Fibroblast of the aortic adventitia (primary cell): ENCODE results near the gene DCHS2. TPM values are rescaled to one million over a fixed set of nuclear protein-coding genes. Genes with fewer than 3 reads are reported as not detected.
"Not testable (repeated sequence)": the region's sequence is repeated elsewhere in the genome, so short reads cannot be mapped to it uniquely, and the experiment has no call there.

Experiments
- DNase-seq: peaks from one replicate; pipeline ENCODE4 v3.0.0-alpha.2; 2010; ENCODE audit warnings: low read depth
- H3K4me3 ChIP-seq: 2 replicates; pipeline ENCODE4 v1.5.1; 2011; ENCODE audit warnings: low read depth, mild to moderate bottlenecking, control low read depth, low read length, moderate library complexity
- total RNA-seq: library from RNA; depleted of rRNA; stranded (reverse); fragments of >200 nt; gene quantifications from 2 replicates; pipeline ENCODE4 v1.2.3, GENCODE V29; 2012; ENCODE audit warnings: low replicate concordance
- TF ChIP-seq, protein P1 (sequence below): IDR thresholded peaks from 2 replicates; pipeline ENCODE4 v1.5.1; 2011; ENCODE audit warnings: mild to moderate bottlenecking, low read length, control low read depth, inconsistent platforms; ENCODE audit not compliant: insufficient read depth

Gene DCHS2
- total RNA-seq, 1 donor, result under 0.01 TPM

DNA sequence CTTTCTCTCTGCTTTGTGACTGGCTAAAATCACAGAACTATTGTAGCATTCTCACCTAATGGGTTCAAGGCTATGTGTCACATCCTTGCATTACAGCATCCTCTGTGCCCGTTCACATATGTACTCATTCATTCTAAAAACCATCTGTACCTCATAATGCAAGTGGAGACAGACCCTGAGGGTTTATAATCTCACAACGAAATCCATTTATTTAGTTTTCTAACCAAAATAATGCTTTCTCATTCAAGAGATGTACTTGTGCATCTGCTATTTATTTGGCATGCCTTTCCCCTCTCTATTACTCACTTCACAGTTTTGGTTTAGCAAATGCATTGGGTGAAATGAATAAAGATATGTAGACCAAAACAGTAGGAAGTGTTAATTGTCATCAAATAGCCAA lies 261.5 kb downstream of the DCHS2 start:
- TF ChIP-seq, protein P1, sequence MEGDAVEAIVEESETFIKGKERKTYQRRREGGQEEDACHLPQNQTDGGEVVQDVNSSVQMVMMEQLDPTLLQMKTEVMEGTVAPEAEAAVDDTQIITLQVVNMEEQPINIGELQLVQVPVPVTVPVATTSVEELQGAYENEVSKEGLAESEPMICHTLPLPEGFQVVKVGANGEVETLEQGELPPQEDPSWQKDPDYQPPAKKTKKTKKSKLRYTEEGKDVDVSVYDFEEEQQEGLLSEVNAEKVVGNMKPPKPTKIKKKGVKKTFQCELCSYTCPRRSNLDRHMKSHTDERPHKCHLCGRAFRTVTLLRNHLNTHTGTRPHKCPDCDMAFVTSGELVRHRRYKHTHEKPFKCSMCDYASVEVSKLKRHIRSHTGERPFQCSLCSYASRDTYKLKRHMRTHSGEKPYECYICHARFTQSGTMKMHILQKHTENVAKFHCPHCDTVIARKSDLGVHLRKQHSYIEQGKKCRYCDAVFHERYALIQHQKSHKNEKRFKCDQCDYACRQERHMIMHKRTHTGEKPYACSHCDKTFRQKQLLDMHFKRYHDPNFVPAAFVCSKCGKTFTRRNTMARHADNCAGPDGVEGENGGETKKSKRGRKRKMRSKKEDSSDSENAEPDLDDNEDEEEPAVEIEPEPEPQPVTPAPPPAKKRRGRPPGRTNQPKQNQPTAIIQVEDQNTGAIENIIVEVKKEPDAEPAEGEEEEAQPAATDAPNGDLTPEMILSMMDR, result no peak
- no peak overlapping the region for H3K4me3 ChIP-seq
- no peak for DNase-seq

GRCh38 chr4:154222875-154223274 lies 268.7 kb downstream of the DCHS2 start:
- TF ChIP-seq, protein P1, result no peak
- no peak for DNase-seq
- no peak overlapping the region for H3K4me3 ChIP-seq

DNA sequence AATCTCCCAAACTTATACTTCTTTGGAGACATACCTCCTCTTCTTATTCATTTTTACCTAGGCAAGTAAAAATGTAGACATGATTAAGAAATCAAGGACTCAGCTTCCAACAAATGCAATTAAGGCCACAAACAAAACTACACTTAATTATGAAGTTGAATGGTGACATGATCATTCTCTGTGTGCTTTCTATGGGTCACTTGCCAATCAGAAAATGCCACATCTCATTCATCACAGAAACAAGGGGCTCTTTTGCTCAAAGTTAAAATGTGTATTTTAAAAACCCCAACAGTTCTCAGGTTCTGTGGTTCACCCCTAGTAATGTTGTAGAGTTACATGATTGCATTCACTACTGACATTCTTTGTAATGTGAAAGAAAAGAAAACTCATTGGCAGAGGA lies 273.5 kb downstream of the DCHS2 start:
- TF ChIP-seq, protein P1, result no peak
- H3K4me3 ChIP-seq, result no peak overlapping the region
- no peak for DNase-seq

GRCh38 chr4:154217384-154217783 lies 274.2 kb downstream of the DCHS2 start:
- H3K4me3 ChIP-seq, DNase-seq: not testable (repeated sequence)

DNA sequence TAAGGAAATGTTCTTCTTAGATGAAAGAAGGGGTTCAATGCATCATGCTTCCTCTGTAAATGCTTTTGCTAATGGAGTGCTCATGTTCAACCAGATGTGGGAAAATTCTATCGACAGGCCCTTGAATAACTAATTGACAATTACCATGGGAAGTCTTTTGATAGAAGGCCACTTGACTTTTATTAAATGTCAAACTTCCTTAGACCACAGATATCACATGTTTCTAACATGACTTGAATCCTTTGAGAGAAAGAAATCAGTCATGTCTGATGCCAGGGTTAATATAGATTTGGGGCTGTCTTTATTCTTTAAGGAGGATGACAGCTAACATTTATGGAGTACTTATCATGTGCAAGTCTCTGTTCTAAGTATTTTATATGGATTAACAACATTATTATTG lies 280.1 kb downstream of the DCHS2 start:
- TF ChIP-seq, protein P1, result no peak
- DNase-seq, result no peak
- H3K4me3 ChIP-seq, result no peak overlapping the region

DNA sequence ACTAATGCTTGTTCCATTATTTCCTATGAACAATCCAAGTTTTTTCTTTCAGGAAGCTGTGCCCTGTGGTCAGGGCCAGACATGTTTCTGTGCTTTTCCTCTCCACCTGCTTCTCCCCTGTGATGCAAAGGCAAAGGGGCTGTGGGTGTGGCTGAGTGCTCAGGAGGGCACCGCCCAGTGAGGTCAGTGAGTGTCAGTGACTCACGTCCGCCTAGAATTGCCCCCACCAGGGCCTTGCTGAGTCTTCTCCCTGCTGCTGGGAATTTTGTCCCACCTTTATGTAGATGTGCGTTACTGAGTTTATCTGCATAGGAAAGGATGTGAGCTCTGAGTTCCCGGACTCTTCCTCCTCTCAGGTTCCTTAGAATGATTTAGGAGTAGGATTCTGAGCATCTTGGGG lies 283.2 kb downstream of the DCHS2 start:
- DNase-seq, result no peak
- no peak overlapping the region for H3K4me3 ChIP-seq
- TF ChIP-seq, protein P1, result no peak

- H3K4me3 ChIP-seq, result no peak overlapping the region
- DNase-seq, result peak; percentile 2
- TF ChIP-seq, protein P1, result no peak
These were observed 286.1 kb downstream of the DCHS2 start for GRCh38 chr4:154205471-154205870.
